Myometrial cell (primary cell): ENCODE data around the gene LMBRD2. TPM values are rescaled to one million over a fixed set of nuclear protein-coding genes. Genes with fewer than 3 reads are reported as not detected.

Experiments used
- total RNA-seq: library from RNA; depleted of rRNA; stranded (reverse); fragments of >200 nt; gene quantifications from 2 replicates; pipeline ENCODE4 v1.2.3, GENCODE V29; 2015

The LMBRD2 gene
- total RNA-seq: 6.6 and 8.5 TPM in 2 replicates

GRCh38 chr5:36151434-36152323, at the start of gene LMBRD2, which contains the start of gene SKP2:
Gene LMBRD2 (minus strand): TSS chr5:36151887. CDS start chr5:36143349, 8,538 bp downstream.
Gene SKP2 (plus strand): TSS chr5:36152111. CDS start chr5:36152263, 152 bp downstream.

GRCh38 chr5:36066540-36067210, 85.0 kb downstream of the LMBRD2 start, which contains the start of gene UGT3A2:
Gene UGT3A2 (minus strand): TSS chr5:36066882. CDS start chr5:36066789, 93 bp downstream.

Other genes starting within 250 kb of the LMBRD2 start
- gene CAPSL, start 213.3 kb downstream of the LMBRD2 start, total RNA-seq: not detected in 2 replicates
- gene UGT3A1, start 160.5 kb downstream of the LMBRD2 start, total RNA-seq: not detected in 2 replicates
- not detected in 2 replicates for gene UGT3A2, start 85.0 kb downstream of the LMBRD2 start, total RNA-seq
- 28.2 and 28.3 TPM in 2 replicates for gene SKP2, start 224 bp upstream of the LMBRD2 start, total RNA-seq
- gene NADK2, start 90.0 kb upstream of the LMBRD2 start, total RNA-seq: 20.0 and 21.0 TPM in 2 replicates
- not detected in 2 replicates for gene RANBP3L, start 150.0 kb upstream of the LMBRD2 start, total RNA-seq